ENCODE data around the gene BTF3.
"Not testable (repeated sequence)": the region's sequence is repeated elsewhere in the genome, so short reads cannot be mapped to it uniquely, and the experiment has no call there.

Gene BTF3

GRCh38 chr5:73501406-73501805, 3.2 kb downstream of the BTF3 start:
- Histone ChIP-seq H3K27me3 (peaks cover under 1% of the 10 kb centered on the region), H3K36me3 (peaks cover 44% of the 10 kb centered on the region), H3K4me3 (ENCODE audit: low read depth in 1 of 2, low read length in 1 of 2) (no peak overlapping the region)

GRCh38 chr5:73506459-73506955, 8.3 kb downstream of the BTF3 start:
- peaks cover 49% of the 10 kb centered on the region for H3K36me3 ChIP-seq
- H3K4me1 ChIP-seq (ENCODE audit: control insufficient read depth in 1 of 2, insufficient read depth in 1 of 2, low read depth in 1 of 2, low read length in 1 of 2): no peaks in the 10 kb centered on the region
- H3K9me3 ChIP-seq: no peaks in the 10 kb centered on the region
- H3K4me3 ChIP-seq (ENCODE audit: low read depth in 1 of 2, low read length in 1 of 2): no peak overlapping the region
- no peaks in the 10 kb centered on the region for H3K27me3 ChIP-seq
- H3K27ac ChIP-seq: no peak overlapping the region
- TF ChIP-seq CTCF (IDR thresholded peaks at IDR 0.05): no peak

More at GRCh38 chr5:73501406-73501805, 3.2 kb downstream of the BTF3 start:
- no peak overlapping the region for H3K27ac ChIP-seq
- no peaks in the 10 kb centered on the region for H3K9me3 ChIP-seq
- H3K4me1 ChIP-seq (ENCODE audit: control insufficient read depth in 1 of 2, insufficient read depth in 1 of 2, low read depth in 1 of 2, low read length in 1 of 2): peaks cover 16 to 17% of the 10 kb centered on the region in 2 experiments
- TF ChIP-seq CTCF (IDR thresholded peaks at IDR 0.05): no peak

GRCh38 chr5:73507062-73507461, 8.8 kb downstream of the BTF3 start:
- Histone ChIP-seq H3K27me3 (no peaks in the 10 kb centered on the region), H3K9me3 (no peaks in the 10 kb centered on the region), H3K27ac (no peak overlapping the region), H3K36me3 (peaks cover 49% of the 10 kb centered on the region), H3K4me3 (ENCODE audit: low read depth in 1 of 2, low read length in 1 of 2) (no peak overlapping the region), H3K4me1 (ENCODE audit: control insufficient read depth in 1 of 2, insufficient read depth in 1 of 2, low read depth in 1 of 2, low read length in 1 of 2) (no peaks in the 10 kb centered on the region)
- no peak for TF ChIP-seq CTCF (IDR thresholded peaks at IDR 0.05)

GRCh38 chr5:73508521-73508920, 10.3 kb downstream of the BTF3 start:
- H3K36me3 ChIP-seq: peaks cover 34% of the 10 kb centered on the region
- not testable (repeated sequence) for H3K9me3 ChIP-seq; H3K4me3 ChIP-seq (ENCODE audit: low read depth in 1 of 2, low read length in 1 of 2); H3K4me1 ChIP-seq (ENCODE audit: control insufficient read depth in 1 of 2, insufficient read depth in 1 of 2, low read depth in 1 of 2, low read length in 1 of 2); H3K27ac ChIP-seq; H3K27me3 ChIP-seq

GRCh38 chr5:73513996-73514395, 15.8 kb downstream of the BTF3 start:
- Histone ChIP-seq H3K4me1 (ENCODE audit: control insufficient read depth in 1 of 2, insufficient read depth in 1 of 2, low read depth in 1 of 2, low read length in 1 of 2) (no peaks in the 10 kb centered on the region), H3K36me3 (no peaks in the 10 kb centered on the region), H3K9me3 (no peaks in the 10 kb centered on the region), H3K27ac (no peak overlapping the region), H3K27me3 (no peaks in the 10 kb centered on the region), H3K4me3 (ENCODE audit: low read depth in 1 of 2, low read length in 1 of 2) (no peak overlapping the region)
- TF ChIP-seq CTCF (IDR thresholded peaks at IDR 0.05): no peak

- Histone ChIP-seq H3K9me3 (no peaks in the 10 kb centered on the region), H3K27ac (no peak overlapping the region), H3K36me3 (no peaks in the 10 kb centered on the region), H3K4me1 (ENCODE audit: control insufficient read depth in 1 of 2, insufficient read depth in 1 of 2, low read depth in 1 of 2, low read length in 1 of 2) (no peaks in the 10 kb centered on the region), H3K4me3 (ENCODE audit: low read depth in 1 of 2, low read length in 1 of 2) (no peak overlapping the region), H3K27me3 (no peaks in the 10 kb centered on the region)
- no peak for TF ChIP-seq CTCF (IDR thresholded peaks at IDR 0.05)
Measured at GRCh38 chr5:73514418-73514817, 16.2 kb downstream of the BTF3 start.
